CD4-positive, alpha-beta T cell treated with Interleukin-4 for 1 hour (primary cell): ENCODE data around the gene VPS37C.

Experiments used
- DNase-seq, 2 donors: peaks; one replicate each; pipeline ENCODE4 v3.0.0-alpha.2; 2020 to 2022

Gene VPS37C

GRCh38 chr11:61092280-61092766 is 68.9 kb downstream of the VPS37C start:
- peak; percentile 67 to 68 for DNase-seq

GRCh38 chr11:61091373-61092279 is 69.6 kb downstream of the VPS37C start:
- DNase-seq = no peak

- no peak for DNase-seq
Observed at GRCh38 chr11:61090982-61091372, 70.2 kb downstream of the VPS37C start.

GRCh38 chr11:61090521-61090920 is 70.7 kb downstream of the VPS37C start:
- DNase-seq = no peak

GRCh38 chr11:61089806-61090491 is 71.3 kb downstream of the VPS37C start:
- DNase-seq = no peak

- no peak for DNase-seq
Observed at GRCh38 chr11:61087426-61088119, 73.7 kb downstream of the VPS37C start.

- DNase-seq = peak; percentile 68 to 86
Observed at GRCh38 chr11:61083601-61084147, 77.6 kb downstream of the VPS37C start.

- DNase-seq = peak in 1 of 2 donors; percentile 58
Observed at GRCh38 chr11:61082931-61083531, 78.2 kb downstream of the VPS37C start.

GRCh38 chr11:61082062-61082870 is 79.0 kb downstream of the VPS37C start:
- DNase-seq = no peak

- DNase-seq = no peak
Observed at GRCh38 chr11:61080986-61081590, 80.1 kb downstream of the VPS37C start.

GRCh38 chr11:61080526-61080925 is 80.7 kb downstream of the VPS37C start:
- peak in 1 of 2 donors; percentile 54 for DNase-seq
